Endodermal cell (in vitro differentiated cells): ENCODE data around the gene PTPRK. TPM values are rescaled to one million over a fixed set of nuclear protein-coding genes. Genes with fewer than 3 reads are reported as not detected.

Source experiments
- DNase-seq: peaks from one replicate; pipeline ENCODE4 v3.0.0-alpha.2; 2017
- H3K27ac ChIP-seq: 2 replicates; pipeline ENCODE4 v1.5.1; 2013; ENCODE audit warnings: mild to moderate bottlenecking, low read depth, low read length, moderate library complexity
- H3K27me3 ChIP-seq: 2 replicates; pipeline ENCODE4 v1.6.1; 2013; ENCODE audit warnings: mild to moderate bottlenecking, low read length, moderate library complexity; ENCODE audit not compliant: insufficient read depth, control insufficient read depth, poor library complexity, severe bottlenecking
- H3K36me3 ChIP-seq: 2 replicates; pipeline ENCODE4 v1.7.0; 2013; ENCODE audit warnings: mild to moderate bottlenecking, low read length, moderate library complexity; ENCODE audit not compliant: control insufficient read depth, insufficient read depth
- H3K4me1 ChIP-seq: one replicate; pipeline ENCODE4 v1.7.0; 2013; ENCODE audit warnings: low read length; ENCODE audit not compliant: control insufficient read depth, insufficient read depth
- H3K4me3 ChIP-seq: 2 replicates; pipeline ENCODE4 v1.5.1; 2013; ENCODE audit warnings: mild to moderate bottlenecking, low read length, moderate library complexity
- H3K9ac ChIP-seq: 2 replicates; pipeline ENCODE4 v1.6.1; 2013; ENCODE audit warnings: mild to moderate bottlenecking, low read length, moderate library complexity; ENCODE audit not compliant: poor library complexity, severe bottlenecking; ENCODE audit errors: extremely low read depth
- H3K9me3 ChIP-seq: 2 replicates; pipeline ENCODE4 v1.6.1; 2013; ENCODE audit warnings: mild to moderate bottlenecking, low read length, moderate library complexity; ENCODE audit not compliant: control insufficient read depth
- H3K27ac Mint-ChIP-seq: 2 replicates; pipeline ENCODE4 v1.8.0; 2020; ENCODE audit warnings: mixed read lengths
- H3K27me3 Mint-ChIP-seq: 2 replicates; pipeline ENCODE4 v1.8.0; 2021; ENCODE audit warnings: mild to moderate bottlenecking, mixed read lengths; ENCODE audit not compliant: insufficient read depth
- H3K36me3 Mint-ChIP-seq: 2 replicates; pipeline ENCODE4 v1.8.0; 2020; ENCODE audit warnings: low read depth, mixed read lengths
- H3K4me1 Mint-ChIP-seq: 2 replicates; pipeline ENCODE4 v1.8.0; 2020; ENCODE audit warnings: mixed read lengths
- H3K4me3 Mint-ChIP-seq: 2 replicates; pipeline ENCODE4 v1.8.0; 2020; ENCODE audit warnings: mild to moderate bottlenecking, moderate library complexity, mixed read lengths
- H3K9me3 Mint-ChIP-seq: 2 replicates; pipeline ENCODE4 v1.8.0; 2020; ENCODE audit warnings: mild to moderate bottlenecking, mixed read lengths
- WGBS, 2 experiments: methylation state at CpG; one replicate each; pipeline versions ENCODE4 v1.1.5 to v1.1.7; 2013; ENCODE audit warnings: missing lambda C conversion rate in 2 of 2, mixed read lengths in 1 of 2; ENCODE audit not compliant: insufficient coverage in 1 of 2, insufficient read length in 1 of 2; 5-methylcytosine and 5-hydroxymethylcytosine counted together
- total RNA-seq, 2 donors: library from RNA; stranded (reverse); fragmentation: NEBNext Ultra II Directional in 1 of 2; extraction: Animal tissue kit (Norgen Biotek cat#: 25700) in 1 of 2; gene quantifications; 2 replicates in 1 of 2; 3 replicates in 1 of 2; pipeline ENCODE4 v1.2.1, GENCODE V29; 2021
- TF ChIP-seq, protein P1 (sequence below): fragments of 200-600 bp; sonication (generic); conservative IDR thresholded peaks from 2 replicates; pipeline ENCODE4 v1.5.0; 2021; ENCODE audit warnings: antibody characterized with exemption, mild to moderate bottlenecking

PTPRK gene
- total RNA-seq, 2 donors from 2014 or later: 46.4 to 57.6 TPM

GRCh38 chr6:128491610-128492206 is 28.7 kb downstream of the PTPRK start:
- Mint-ChIP-seq H3K27me3 (no peaks in the 10 kb centered on the region), H3K27ac (peak overlapping the region; percentile 52), H3K4me1 (peaks cover 47% of the 10 kb centered on the region), H3K36me3 (peaks cover 3% of the 10 kb centered on the region), H3K9me3 (no peaks in the 10 kb centered on the region), H3K4me3 (peak overlapping the region; percentile 14)
- H3K27ac ChIP-seq: peak overlapping the region; percentile 24
- peaks cover 21% of the 10 kb centered on the region for H3K4me1 ChIP-seq
- H3K9me3 ChIP-seq: no peaks in the 10 kb centered on the region
- DNase-seq: no peak
- 80 to 81% methylated on average over 4 to 8 of the region's 8 CpGs for WGBS, 2 experiments
- peak overlapping the region; percentile 16 for H3K4me3 ChIP-seq
- no peaks in the 10 kb centered on the region for H3K27me3 ChIP-seq
- TF ChIP-seq, protein P1, sequence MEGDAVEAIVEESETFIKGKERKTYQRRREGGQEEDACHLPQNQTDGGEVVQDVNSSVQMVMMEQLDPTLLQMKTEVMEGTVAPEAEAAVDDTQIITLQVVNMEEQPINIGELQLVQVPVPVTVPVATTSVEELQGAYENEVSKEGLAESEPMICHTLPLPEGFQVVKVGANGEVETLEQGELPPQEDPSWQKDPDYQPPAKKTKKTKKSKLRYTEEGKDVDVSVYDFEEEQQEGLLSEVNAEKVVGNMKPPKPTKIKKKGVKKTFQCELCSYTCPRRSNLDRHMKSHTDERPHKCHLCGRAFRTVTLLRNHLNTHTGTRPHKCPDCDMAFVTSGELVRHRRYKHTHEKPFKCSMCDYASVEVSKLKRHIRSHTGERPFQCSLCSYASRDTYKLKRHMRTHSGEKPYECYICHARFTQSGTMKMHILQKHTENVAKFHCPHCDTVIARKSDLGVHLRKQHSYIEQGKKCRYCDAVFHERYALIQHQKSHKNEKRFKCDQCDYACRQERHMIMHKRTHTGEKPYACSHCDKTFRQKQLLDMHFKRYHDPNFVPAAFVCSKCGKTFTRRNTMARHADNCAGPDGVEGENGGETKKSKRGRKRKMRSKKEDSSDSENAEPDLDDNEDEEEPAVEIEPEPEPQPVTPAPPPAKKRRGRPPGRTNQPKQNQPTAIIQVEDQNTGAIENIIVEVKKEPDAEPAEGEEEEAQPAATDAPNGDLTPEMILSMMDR: no peak
- H3K36me3 ChIP-seq: peaks cover 3% of the 10 kb centered on the region
- H3K9ac ChIP-seq: no peak overlapping the region

DNA sequence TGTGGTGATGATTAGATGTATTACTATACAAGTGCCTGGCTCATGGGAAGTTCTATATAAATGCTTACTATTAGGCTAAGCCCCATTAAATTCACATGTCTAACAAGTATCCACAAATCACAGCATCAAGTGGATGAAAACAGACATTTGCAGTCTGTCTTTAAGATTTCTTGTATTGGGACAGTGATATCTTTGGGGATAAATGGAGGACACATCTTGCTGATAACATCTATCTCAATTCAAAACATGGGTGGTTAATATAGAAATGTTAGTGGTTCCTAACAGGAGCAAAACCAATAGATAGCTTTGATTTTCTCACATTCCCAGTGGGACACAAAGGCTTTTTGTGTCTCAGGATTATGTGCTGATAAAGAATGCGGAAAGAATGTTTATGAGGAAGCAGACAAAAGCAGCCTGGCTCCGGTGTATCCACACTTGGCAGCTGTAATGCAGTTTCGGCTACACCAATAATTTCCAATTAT is 29.3 kb downstream of the PTPRK start:
- Histone ChIP-seq H3K4me1 (peaks cover 21% of the 10 kb centered on the region), H3K27me3 (no peaks in the 10 kb centered on the region), H3K27ac (peak overlapping the region; percentile 59), H3K36me3 (peaks cover 3% of the 10 kb centered on the region), H3K9me3 (no peaks in the 10 kb centered on the region), H3K4me3 (peak overlapping the region; percentile 16), H3K9ac (no peak overlapping the region)
- TF ChIP-seq, protein P1: no peak
- no peak overlapping the region for H3K27ac Mint-ChIP-seq
- peaks cover 3% of the 10 kb centered on the region for H3K36me3 Mint-ChIP-seq
- WGBS, 2 experiments: 61% methylated on average over 2 of the region's 3 CpGs; no CpG with 5 or more reads in 1 of the 2 experiments
- no peak for DNase-seq
- peak overlapping the region; percentile 14 for H3K4me3 Mint-ChIP-seq
- H3K27me3 Mint-ChIP-seq: no peaks in the 10 kb centered on the region
- H3K4me1 Mint-ChIP-seq: peaks cover 48% of the 10 kb centered on the region
- H3K9me3 Mint-ChIP-seq: no peaks in the 10 kb centered on the region

GRCh38 chr6:128487746-128488145 is 32.7 kb downstream of the PTPRK start:
- H3K4me3 Mint-ChIP-seq: no peak overlapping the region
- Histone ChIP-seq H3K27ac (no peak overlapping the region), H3K9ac (no peak overlapping the region), H3K4me1 (peaks cover 11% of the 10 kb centered on the region), H3K9me3 (no peaks in the 10 kb centered on the region), H3K36me3 (peaks cover 3% of the 10 kb centered on the region), H3K27me3 (no peaks in the 10 kb centered on the region), H3K4me3 (no peak overlapping the region)
- TF ChIP-seq, protein P1: no peak
- no peak overlapping the region for H3K27ac Mint-ChIP-seq
- no peaks in the 10 kb centered on the region for H3K27me3 Mint-ChIP-seq
- H3K9me3 Mint-ChIP-seq: no peaks in the 10 kb centered on the region
- H3K4me1 Mint-ChIP-seq: peaks cover 35% of the 10 kb centered on the region
- no peaks in the 10 kb centered on the region for H3K36me3 Mint-ChIP-seq
- DNase-seq: no peak
- WGBS, 2 experiments: 95 to 100% methylated on average over 3 of the region's 3 CpGs
